ENCODE results near the gene POU6F2. TPM values are rescaled to one million over a fixed set of nuclear protein-coding genes. Genes with fewer than 3 reads are reported as not detected.

The POU6F2 gene
- total RNA-seq, 1 donor from 2014 or later, result 0.78 TPM

DNA sequence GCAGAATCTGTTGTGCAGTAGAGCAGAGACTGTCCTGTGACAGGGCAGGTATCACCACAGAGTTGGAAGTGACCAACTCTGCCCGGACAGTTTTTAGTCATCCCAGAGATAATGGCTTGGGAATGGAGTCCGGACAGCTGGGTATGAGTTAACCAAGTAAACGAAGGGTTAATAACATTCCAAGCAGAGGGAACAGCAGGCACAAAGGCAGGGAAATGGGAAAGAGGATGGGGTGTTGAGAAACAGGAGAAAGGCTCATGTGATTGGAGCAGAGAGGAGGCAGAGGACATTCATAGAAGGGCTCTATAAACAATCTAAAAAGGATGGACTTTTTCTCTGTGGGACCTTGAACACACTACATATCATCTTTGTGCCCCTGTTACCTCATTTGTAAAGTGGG lies 456.3 kb downstream of the POU6F2 start:
- Histone ChIP-seq H3K27ac (no peak overlapping the region), H3K36me3 (no peaks in the 10 kb centered on the region), H3K9me3 (no peaks in the 10 kb centered on the region), H3K4me3 (no peak overlapping the region), H3K4me1 (no peaks in the 10 kb centered on the region), H3K27me3 (no peaks in the 10 kb centered on the region)
- no peak for DNase-seq
- no peak for ATAC-seq
- TF ChIP-seq, protein P1, sequence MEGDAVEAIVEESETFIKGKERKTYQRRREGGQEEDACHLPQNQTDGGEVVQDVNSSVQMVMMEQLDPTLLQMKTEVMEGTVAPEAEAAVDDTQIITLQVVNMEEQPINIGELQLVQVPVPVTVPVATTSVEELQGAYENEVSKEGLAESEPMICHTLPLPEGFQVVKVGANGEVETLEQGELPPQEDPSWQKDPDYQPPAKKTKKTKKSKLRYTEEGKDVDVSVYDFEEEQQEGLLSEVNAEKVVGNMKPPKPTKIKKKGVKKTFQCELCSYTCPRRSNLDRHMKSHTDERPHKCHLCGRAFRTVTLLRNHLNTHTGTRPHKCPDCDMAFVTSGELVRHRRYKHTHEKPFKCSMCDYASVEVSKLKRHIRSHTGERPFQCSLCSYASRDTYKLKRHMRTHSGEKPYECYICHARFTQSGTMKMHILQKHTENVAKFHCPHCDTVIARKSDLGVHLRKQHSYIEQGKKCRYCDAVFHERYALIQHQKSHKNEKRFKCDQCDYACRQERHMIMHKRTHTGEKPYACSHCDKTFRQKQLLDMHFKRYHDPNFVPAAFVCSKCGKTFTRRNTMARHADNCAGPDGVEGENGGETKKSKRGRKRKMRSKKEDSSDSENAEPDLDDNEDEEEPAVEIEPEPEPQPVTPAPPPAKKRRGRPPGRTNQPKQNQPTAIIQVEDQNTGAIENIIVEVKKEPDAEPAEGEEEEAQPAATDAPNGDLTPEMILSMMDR (IDR thresholded peaks at IDR 0.05), result no peak
- intact Hi-C loops (cut with DNase I), result no loop called here

- no peak overlapping the region for H3K27ac ChIP-seq
- no peaks in the 10 kb centered on the region for H3K4me1 ChIP-seq
- intact Hi-C loops (cut with DNase I), result no loop called here
- H3K36me3 ChIP-seq, result no peaks in the 10 kb centered on the region
- no peak overlapping the region for H3K4me3 ChIP-seq
- ATAC-seq (no peak), DNase-seq (no peak)
- no peaks in the 10 kb centered on the region for H3K9me3 ChIP-seq
- peaks cover 17% of the 10 kb centered on the region for H3K27me3 ChIP-seq
- TF ChIP-seq, protein P1 (IDR thresholded peaks at IDR 0.05), result no peak
Measured at GRCh38 chr7:39446546-39446945, 468.8 kb downstream of the POU6F2 start.

GRCh38 chr7:39451901-39452300 lies 474.2 kb downstream of the POU6F2 start:
- Histone ChIP-seq H3K4me1 (no peaks in the 10 kb centered on the region), H3K9me3 (no peaks in the 10 kb centered on the region), H3K36me3 (no peaks in the 10 kb centered on the region), H3K27me3 (peaks cover 1% of the 10 kb centered on the region), H3K27ac (no peak overlapping the region), H3K4me3 (no peak overlapping the region)
- TF ChIP-seq, protein P1 (IDR thresholded peaks at IDR 0.05), result no peak
- intact Hi-C loops (cut with DNase I), result no loop called here
- no peak for DNase-seq
- ATAC-seq, result peak; percentile 46

DNA sequence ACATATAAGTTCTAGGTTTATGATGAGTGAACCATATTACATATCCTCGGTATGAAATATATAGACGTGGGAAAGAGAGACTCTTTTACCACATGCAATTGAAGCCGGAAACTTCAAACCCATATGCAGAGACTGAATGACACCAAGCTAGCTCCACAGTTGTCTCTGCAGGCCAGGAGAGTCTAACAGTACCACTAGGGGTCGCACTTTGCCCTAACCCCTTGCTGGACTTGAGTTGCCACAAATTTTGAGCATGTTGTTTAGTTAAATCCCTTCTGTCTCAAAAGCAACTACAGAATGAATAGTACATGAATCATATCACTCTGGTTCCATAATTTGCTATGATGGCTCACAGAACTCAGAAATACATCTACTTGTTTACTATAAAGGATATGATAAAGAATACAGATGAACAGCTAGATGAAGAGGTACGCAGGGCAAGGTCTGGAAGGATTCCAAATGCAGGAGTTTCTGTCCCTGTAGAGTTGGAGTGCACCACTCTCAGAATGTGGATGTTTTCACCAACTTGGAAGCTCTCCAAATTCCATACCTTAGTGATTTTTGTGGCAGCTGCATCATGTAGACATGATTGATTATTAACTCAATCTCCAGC lies 476.1 kb downstream of the POU6F2 start:
- H3K27ac ChIP-seq, result no peak overlapping the region
- no peaks in the 10 kb centered on the region for H3K27me3 ChIP-seq
- DNase-seq, result no peak
- no peaks in the 10 kb centered on the region for H3K4me1 ChIP-seq
- peak; percentile 78 for ATAC-seq
- no peaks in the 10 kb centered on the region for H3K36me3 ChIP-seq
- TF ChIP-seq, protein P1 (IDR thresholded peaks at IDR 0.05), result peak; percentile 72
- intact Hi-C loops (cut with DNase I), result no loop called here
- H3K9me3 ChIP-seq, result no peaks in the 10 kb centered on the region
- H3K4me3 ChIP-seq, result no peak overlapping the region

DNA sequence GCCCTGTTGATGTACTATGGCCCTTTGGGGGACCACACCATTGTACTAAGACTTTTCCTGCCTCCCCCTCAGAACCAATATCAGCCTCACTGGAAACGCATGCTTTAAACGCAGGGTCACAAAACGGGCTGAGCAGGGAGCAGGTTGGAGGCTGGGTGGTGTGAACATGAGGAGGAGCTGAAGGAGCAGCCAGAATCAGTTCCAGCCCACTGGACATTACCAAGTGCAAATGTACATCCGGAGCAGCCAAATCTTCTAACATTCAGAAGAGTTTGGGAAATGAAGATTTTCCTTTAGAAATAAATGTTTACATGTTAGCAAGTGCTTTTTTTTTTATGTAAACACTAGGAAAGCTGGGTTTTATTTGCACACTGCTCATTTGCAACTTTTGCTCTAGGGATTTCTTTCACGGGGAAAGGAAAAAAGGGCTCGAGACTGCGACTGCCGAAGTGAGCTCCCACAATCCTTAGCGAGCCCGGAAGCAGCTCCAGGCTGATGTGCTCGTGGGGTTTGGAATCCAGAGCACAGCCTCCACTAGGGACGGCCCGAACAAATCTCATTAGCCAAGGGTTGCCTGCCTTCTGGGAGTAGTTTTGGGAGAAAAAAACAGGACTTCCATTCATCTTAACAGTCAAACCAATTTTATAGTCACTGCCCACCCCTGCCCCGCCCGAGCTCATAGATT lies 480.5 kb downstream of the POU6F2 start:
- H3K27ac ChIP-seq, result no peak overlapping the region
- no peaks in the 10 kb centered on the region for H3K27me3 ChIP-seq
- peak overlapping the region; percentile 28 for H3K4me3 ChIP-seq
- ATAC-seq, result peak; percentile 51
- no peaks in the 10 kb centered on the region for H3K4me1 ChIP-seq
- H3K9me3 ChIP-seq, result no peaks in the 10 kb centered on the region
- DNase-seq, result no peak
- TF ChIP-seq, protein P1 (IDR thresholded peaks at IDR 0.05), result no peak
- H3K36me3 ChIP-seq, result no peaks in the 10 kb centered on the region
- intact Hi-C loops (cut with DNase I), result no loop called here

Measured in upper lobe of right lung (tissue), 1 donor.